Measurements from ENCODE around the gene FMN1.
A peak's percentile ranks its signal among the peaks of the same experiment; 100 is the strongest.

Gene FMN1

GRCh38 chr15:32844118-32844711 is 350.3 kb downstream of the FMN1 start:
- peak; percentile 53 for TF ChIP-seq CTCF (IDR thresholded peaks at IDR 0.05; ENCODE audit: borderline replicate concordance, control extremely low read depth, extremely low read depth, insufficient read depth, missing control alignments)
- DNase-seq (ENCODE audit: low spot score): peak; percentile 45
- in situ Hi-C loops (cut with MboI; ENCODE audit: low sequenced_read_pairs, unreplicated experiment): loop anchor here (10.0 kb wide), 2 partner anchors 101 to 151 kb away; no protein-coding TSS in a partner anchor

- in situ Hi-C loops (cut with MboI; ENCODE audit: low sequenced_read_pairs, unreplicated experiment): loop anchor here (10.0 kb wide), 2 partner anchors 101 to 151 kb away; no protein-coding TSS in a partner anchor
- TF ChIP-seq CTCF (IDR thresholded peaks at IDR 0.05; ENCODE audit: borderline replicate concordance, control extremely low read depth, extremely low read depth, insufficient read depth, missing control alignments): no peak
- DNase-seq (ENCODE audit: low spot score): no peak
Measured at GRCh38 chr15:32843219-32843815, 351.2 kb downstream of the FMN1 start.

GRCh38 chr15:32842081-32842480 is 352.4 kb downstream of the FMN1 start:
- TF ChIP-seq CTCF (IDR thresholded peaks at IDR 0.05; ENCODE audit: borderline replicate concordance, control extremely low read depth, extremely low read depth, insufficient read depth, missing control alignments): no peak
- in situ Hi-C loops (cut with MboI; ENCODE audit: low sequenced_read_pairs, unreplicated experiment): loop anchor here (10.0 kb wide), 2 partner anchors 103 to 153 kb away; no protein-coding TSS in a partner anchor
- no peak for DNase-seq (ENCODE audit: low spot score)

- in situ Hi-C loops (cut with MboI; ENCODE audit: low sequenced_read_pairs, unreplicated experiment): loop anchor here (10.0 kb wide), 2 partner anchors 104 to 154 kb away; no protein-coding TSS in a partner anchor
- DNase-seq (ENCODE audit: low spot score): no peak
- TF ChIP-seq CTCF (IDR thresholded peaks at IDR 0.05; ENCODE audit: borderline replicate concordance, control extremely low read depth, extremely low read depth, insufficient read depth, missing control alignments): no peak
Measured at GRCh38 chr15:32840507-32841245, 353.8 kb downstream of the FMN1 start.

GRCh38 chr15:32838820-32839219 is 355.7 kb downstream of the FMN1 start:
- no peak for DNase-seq (ENCODE audit: low spot score)
- in situ Hi-C loops (cut with MboI; ENCODE audit: low sequenced_read_pairs, unreplicated experiment): no loop called here
- TF ChIP-seq CTCF (IDR thresholded peaks at IDR 0.05; ENCODE audit: borderline replicate concordance, control extremely low read depth, extremely low read depth, insufficient read depth, missing control alignments): no peak

GRCh38 chr15:32838338-32838737 is 356.2 kb downstream of the FMN1 start:
- TF ChIP-seq CTCF (IDR thresholded peaks at IDR 0.05; ENCODE audit: borderline replicate concordance, control extremely low read depth, extremely low read depth, insufficient read depth, missing control alignments): no peak
- in situ Hi-C loops (cut with MboI; ENCODE audit: low sequenced_read_pairs, unreplicated experiment): no loop called here
- DNase-seq (ENCODE audit: low spot score): no peak
